Stimulated activated CD4-positive, alpha-beta T cell treated with anti-CD3 and anti-CD28 coated beads, Interleukin-4, amount 100 ng/mL, for 1 hour (primary cell): ENCODE data around the gene RIGI.
"Not testable (repeated sequence)": the region's sequence is repeated elsewhere in the genome, so short reads cannot be mapped to it uniquely, and the experiment has no call there.

Source experiments
- DNase-seq: peaks from one replicate; pipeline ENCODE4 v3.0.0-alpha.2; 2020

RIGI gene

GRCh38 chr9:32526041-32526706 is at the start of gene RIGI:
TSS of gene RIGI (minus strand) at chr9:32526196. CDS start at chr9:32526166, 30 bp downstream.
- peak; percentile 73 for DNase-seq

- DNase-seq = no peak
Measured at GRCh38 chr9:32574858-32575257, 48.9 kb upstream of the RIGI start.

- no peak for DNase-seq
Measured at GRCh38 chr9:32573821-32574220, 47.8 kb upstream of the RIGI start.

GRCh38 chr9:32572900-32573523 is 47.0 kb upstream of the RIGI start, which contains the start of gene NDUFB6:
TSS of gene NDUFB6 (minus strand) at chr9:32573159. CDS start at chr9:32573060, 99 bp downstream.
- DNase-seq = peak; percentile 96

- DNase-seq = peak; percentile 64
Measured at GRCh38 chr9:32571969-32572899, 46.2 kb upstream of the RIGI start.

- DNase-seq = no peak
Measured at GRCh38 chr9:32570262-32570661, 44.3 kb upstream of the RIGI start.

GRCh38 chr9:32566770-32567169 is 40.8 kb upstream of the RIGI start:
- DNase-seq = no peak

GRCh38 chr9:32565967-32566366 is 40.0 kb upstream of the RIGI start:
- DNase-seq = no peak

- DNase-seq = no peak
Measured at GRCh38 chr9:32558408-32558934, 32.5 kb upstream of the RIGI start.

- no peak for DNase-seq
Measured at GRCh38 chr9:32554591-32554990, 28.6 kb upstream of the RIGI start.

GRCh38 chr9:32554107-32554506 is 28.1 kb upstream of the RIGI start:
- no peak for DNase-seq

- DNase-seq = peak; percentile 92
Measured at GRCh38 chr9:32552172-32552872, 26.3 kb upstream of the RIGI start, which contains the start of the genes SMIM27 and TOPORS. TSS of gene SMIM27 (plus strand) at chr9:32552327. CDS start at chr9:32552435, 108 bp downstream. TSS of gene TOPORS (minus strand) at chr9:32552586. CDS start at chr9:32552436, 150 bp downstream.

GRCh38 chr9:32551276-32552051 is 25.5 kb upstream of the RIGI start:
- DNase-seq = peak; percentile 42

- DNase-seq = peak; percentile 92
Measured at GRCh38 chr9:32550562-32551275, 24.7 kb upstream of the RIGI start.

- DNase-seq = no peak
Measured at GRCh38 chr9:32550150-32550561, 24.2 kb upstream of the RIGI start.

- DNase-seq = not testable (repeated sequence)
Measured at GRCh38 chr9:32548213-32548612, 22.2 kb upstream of the RIGI start.

- no peak for DNase-seq
Measured at GRCh38 chr9:32545884-32546283, 19.9 kb upstream of the RIGI start.

GRCh38 chr9:32543047-32543446 is 17.1 kb upstream of the RIGI start:
- DNase-seq = no peak

- DNase-seq = no peak
Measured at GRCh38 chr9:32533816-32534215, 7.8 kb upstream of the RIGI start.

- DNase-seq = no peak
Measured at GRCh38 chr9:32533336-32533735, 7.3 kb upstream of the RIGI start.

GRCh38 chr9:32526707-32527048 is 682 bp upstream of the RIGI start:
- no peak for DNase-seq
